Measurements from ENCODE around the gene BABAM2.

- no peak for TF ChIP-seq POLR2AphosphoS5 (IDR thresholded peaks at IDR 0.05)
- TF ChIP-seq, protein P1, sequence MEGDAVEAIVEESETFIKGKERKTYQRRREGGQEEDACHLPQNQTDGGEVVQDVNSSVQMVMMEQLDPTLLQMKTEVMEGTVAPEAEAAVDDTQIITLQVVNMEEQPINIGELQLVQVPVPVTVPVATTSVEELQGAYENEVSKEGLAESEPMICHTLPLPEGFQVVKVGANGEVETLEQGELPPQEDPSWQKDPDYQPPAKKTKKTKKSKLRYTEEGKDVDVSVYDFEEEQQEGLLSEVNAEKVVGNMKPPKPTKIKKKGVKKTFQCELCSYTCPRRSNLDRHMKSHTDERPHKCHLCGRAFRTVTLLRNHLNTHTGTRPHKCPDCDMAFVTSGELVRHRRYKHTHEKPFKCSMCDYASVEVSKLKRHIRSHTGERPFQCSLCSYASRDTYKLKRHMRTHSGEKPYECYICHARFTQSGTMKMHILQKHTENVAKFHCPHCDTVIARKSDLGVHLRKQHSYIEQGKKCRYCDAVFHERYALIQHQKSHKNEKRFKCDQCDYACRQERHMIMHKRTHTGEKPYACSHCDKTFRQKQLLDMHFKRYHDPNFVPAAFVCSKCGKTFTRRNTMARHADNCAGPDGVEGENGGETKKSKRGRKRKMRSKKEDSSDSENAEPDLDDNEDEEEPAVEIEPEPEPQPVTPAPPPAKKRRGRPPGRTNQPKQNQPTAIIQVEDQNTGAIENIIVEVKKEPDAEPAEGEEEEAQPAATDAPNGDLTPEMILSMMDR (IDR thresholded peaks at IDR 0.05) = no peak
- TF ChIP-seq POLR2A (IDR thresholded peaks at IDR 0.05) = no peak
- TF ChIP-seq EP300 (IDR thresholded peaks at IDR 0.05) = no peak
Observed at GRCh38 chr2:28348149-28348567, 457.6 kb downstream of the BABAM2 start.
